Endothelial cell of umbilical vein (primary cell): Measurements from ENCODE around the gene MPP3. TPM values are rescaled to one million over a fixed set of nuclear protein-coding genes. Genes with fewer than 3 reads are reported as not detected.
"Not testable (repeated sequence)": the region's sequence is repeated elsewhere in the genome, so short reads cannot be mapped to it uniquely, and the experiment has no call there.

ENCODE experiments used
- BruUV-seq: library from RNA; stranded (reverse); fragments of 400-500 nt; replicated peaks from 2 replicates; lab custom pipeline; 2021; lab: Mats Ljungman, UMichigan
- CTCF ChIA-PET: fragments of 300-600, 350-600 bp; sonication (Branson Sonifier 250); formaldehyde crosslinking; loops from one replicate; lab custom pipeline; 2021; ENCODE audit warnings: antibody characterized with exemption, inconsistent platforms; lab: Charles Lee
- POLR2A ChIA-PET: fragments of 300-600, 350-600 bp; sonication (Branson Sonifier 250); formaldehyde crosslinking; loops from one replicate; lab custom pipeline; 2021; ENCODE audit warnings: antibody characterized with exemption, inconsistent platforms; lab: Charles Lee
- DNase-seq: peaks from one replicate; pipeline ENCODE4 v3.0.0-alpha.2; 2011; ENCODE audit warnings: low read depth, low spot score
- FAIRE-seq: peaks from 2 replicates; lab custom pipeline; 2011; peaks lifted over from hg19 to GRCh38; lab: Jason Lieb, UNC
- H2AFZ ChIP-seq: 2 replicates; pipeline ENCODE4 v1.6.0; 2012; ENCODE audit warnings: low read depth, low read length, control low read depth, inconsistent platforms
- H3K27ac ChIP-seq: 2 replicates; pipeline ENCODE4 v1.5.1; 2011; ENCODE audit warnings: low read depth, mild to moderate bottlenecking, control low read depth, low read length, moderate library complexity; ENCODE audit not compliant: insufficient read depth
- H3K27me3 ChIP-seq, 2 experiments: 2 replicates each; pipeline versions ENCODE4 v1.6.0 to v1.6.1; 2011; ENCODE audit warnings: low read length in 2 of 2, mixed read lengths in 1 of 2; ENCODE audit not compliant: control insufficient read depth in 2 of 2, insufficient read depth in 2 of 2
- H3K36me3 ChIP-seq, 2 experiments: 2 replicates in 1 of 2; 3 replicates in 1 of 2; pipeline ENCODE4 v1.5.1; 2011; ENCODE audit warnings: low read length in 2 of 2, mild to moderate bottlenecking in 1 of 2, moderate library complexity in 1 of 2; ENCODE audit not compliant: control insufficient read depth in 2 of 2, insufficient read depth in 2 of 2; ENCODE audit errors: extremely low read depth in 1 of 2
- H3K4me1 ChIP-seq: 3 replicates; pipeline ENCODE4 v1.5.1; 2011; ENCODE audit warnings: mild to moderate bottlenecking, low read length; ENCODE audit not compliant: control insufficient read depth, insufficient read depth; ENCODE audit errors: extremely low read depth
- H3K4me2 ChIP-seq: 2 replicates; pipeline ENCODE4 v1.6.1; 2011; ENCODE audit warnings: low read length, control low read depth, mixed read lengths; ENCODE audit not compliant: insufficient read depth
- H3K4me3 ChIP-seq, 3 experiments: fragments of 200-600 bp in 1 of 3; sonication (generic), shearing (Covaris generic) in 1 of 3; replicated peaks in 1 of 3; 2 replicates each; pipeline ENCODE4 v1.5.1; 2011 to 2016; ENCODE audit warnings: control low read depth in 3 of 3, low read length in 3 of 3, mild to moderate bottlenecking in 2 of 3, inconsistent platforms in 1 of 3, low read depth in 1 of 3, moderate library complexity in 1 of 3; ENCODE audit not compliant: insufficient read depth in 1 of 3
- H3K79me2 ChIP-seq: 2 replicates; pipeline ENCODE4 v1.6.0; 2012; ENCODE audit warnings: low read length, inconsistent platforms; ENCODE audit not compliant: control insufficient read depth, insufficient read depth
- H3K9ac ChIP-seq: replicated peaks from 2 replicates; pipeline ENCODE3; 2011; ENCODE audit warnings: low read length, control low read depth; ENCODE audit not compliant: insufficient read depth; ENCODE audit errors: extremely low read depth
- H3K9me1 ChIP-seq: replicated peaks from 3 replicates; pipeline ENCODE4 v1.6.0; 2011; ENCODE audit warnings: mild to moderate bottlenecking, low read length; ENCODE audit not compliant: control insufficient read depth, insufficient read depth; ENCODE audit errors: extremely low read depth
- H3K9me3 ChIP-seq: replicated peaks from 2 replicates; pipeline ENCODE4 v1.5.1; 2012; ENCODE audit warnings: low read length, inconsistent platforms; ENCODE audit not compliant: control insufficient read depth, insufficient read depth
- H4K20me1 ChIP-seq: replicated peaks from 2 replicates; pipeline ENCODE3; 2011; ENCODE audit warnings: mild to moderate bottlenecking, low read length; ENCODE audit not compliant: control insufficient read depth, insufficient read depth; ENCODE audit errors: extremely low read depth
- EZH2 ChIP-seq: IDR thresholded peaks from 2 replicates; pipeline ENCODE4 v1.6.1; 2012; ENCODE audit warnings: borderline replicate concordance, low read depth, mild to moderate bottlenecking, moderate library complexity, low read length, inconsistent platforms; ENCODE audit not compliant: severe bottlenecking
- FOS ChIP-seq: IDR thresholded peaks from 2 replicates; pipeline ENCODE4 v1.6.1; 2011; ENCODE audit warnings: mild to moderate bottlenecking, low read length, moderate library complexity, borderline replicate concordance; ENCODE audit not compliant: insufficient read depth
- GATA2 ChIP-seq: IDR thresholded peaks from 2 replicates; pipeline ENCODE4 v1.7.0; 2011; ENCODE audit warnings: low read depth, mild to moderate bottlenecking, moderate library complexity, mixed read lengths, low read length; ENCODE audit not compliant: insufficient read length, insufficient read depth
- MYC ChIP-seq: IDR thresholded peaks from one replicate; pipeline ENCODE4 v1.6.1; 2011; ENCODE audit warnings: mild to moderate bottlenecking, low read depth, low read length
- POLR2A ChIP-seq: IDR thresholded peaks from 2 replicates; pipeline ENCODE4 v1.6.1; 2012; ENCODE audit warnings: low read depth, mild to moderate bottlenecking, control low read depth, low read length
- POLR2AphosphoS5 ChIP-seq: IDR thresholded peaks from 2 replicates; pipeline ENCODE4 v1.6.1; 2012; ENCODE audit warnings: low read depth, mild to moderate bottlenecking, control low read depth, low read length, moderate library complexity; ENCODE audit not compliant: insufficient read depth
- dilution Hi-C: fragments of 300-500 bp; cut with MboI; formaldehyde crosslinking; loops from one replicate; pipeline ENCODE4 v1.15.0; 2019; ENCODE audit warnings: low sequenced_read_pairs; ENCODE audit not compliant: extremely low pct_ligation_motif_present
- intact Hi-C: fragments of 100-400 bp; cut with micrococcal nuclease; formaldehyde crosslinking; loops from one replicate; pipeline ENCODE4 v1.10.0; 2022
- polyA plus RNA-seq, 4 experiments: library from polyadenylated mRNA; depleted of rRNA in 3 of 4; stranded (reverse) in 3 of 4; unstranded in 1 of 4; fragments of >200 nt; gene quantifications; 2 replicates each; pipeline versions ENCODE4 v1.2.1 to v1.2.3, GENCODE V29; 2011 to 2012; ENCODE audit warnings: missing spikeins in 1 of 4
- total RNA-seq: library from RNA; stranded (reverse); gene quantifications from 2 replicates; pipeline ENCODE4 v1.2.3, GENCODE V29; 2021
- TF ChIP-seq, protein P1 (sequence below): IDR thresholded peaks from 2 replicates; pipeline ENCODE4 v1.6.1; 2011; ENCODE audit not compliant: insufficient read depth, insufficient read length
- TF ChIP-seq, protein P2 (sequence below), 2 donors: IDR thresholded peaks; 1 replicate in 1 of 2; 2 replicates in 1 of 2; pipeline ENCODE4 v1.5.1; 2011; ENCODE audit warnings: low read length in 2 of 2, mild to moderate bottlenecking in 2 of 2, moderate library complexity in 2 of 2, control low read depth in 1 of 2, inconsistent platforms in 1 of 2, low read depth in 1 of 2; ENCODE audit not compliant: insufficient read depth in 1 of 2; ENCODE audit errors: extremely low read depth in 1 of 2

The MPP3 gene
- total and polyA plus RNA-seq, 2 donors (not counting 3 experiments of a cell fraction or from before 2014, with no cell fraction given) = 6.1 to 11.3 TPM

DNA sequence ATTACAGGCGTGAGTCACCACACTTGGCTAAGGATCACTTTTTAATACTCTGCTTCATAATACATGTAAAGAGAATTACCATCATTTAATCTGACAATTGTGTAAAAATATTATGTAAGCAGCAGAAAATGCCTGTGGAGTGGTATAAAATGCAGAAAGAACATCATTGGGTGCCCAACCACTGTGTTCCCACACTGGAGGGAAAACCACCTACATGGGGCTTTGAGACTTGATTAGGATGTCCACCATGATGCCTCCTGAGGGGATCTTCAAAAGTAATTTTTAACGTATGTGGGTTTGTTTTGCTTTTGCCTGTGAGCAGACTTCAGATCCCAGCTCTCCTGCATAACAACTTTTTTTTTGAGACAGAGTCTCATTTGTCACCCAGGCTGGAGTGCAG, 33.9 kb downstream of the MPP3 start:
- ChIA-PET POLR2A (no interaction called here), CTCF (interaction anchor here (1.4 kb wide), 1 partner anchor 47 kb away, joined by 3 read pairs; no protein-coding TSS in a partner anchor)
- no TSS peak for BruUV-seq
- no peaks in the 10 kb centered on the region for H3K36me3 ChIP-seq
- no peak overlapping the region for H3K4me3 ChIP-seq
- no peaks in the 10 kb centered on the region for H3K9me1 ChIP-seq
- no peak overlapping the region for H3K27ac ChIP-seq
- H3K4me1 ChIP-seq = peaks cover 13% of the 10 kb centered on the region
- no peak for DNase-seq
- H3K27me3 ChIP-seq = no peaks in the 10 kb centered on the region
- dilution Hi-C loops (no loop called here), intact Hi-C loops (no loop called here)
- no peak overlapping the region for H2AFZ ChIP-seq
- no peak overlapping the region for H3K4me2 ChIP-seq
- no peaks in the 10 kb centered on the region for H3K9me3 ChIP-seq
- no peak for FAIRE-seq
- no peaks in the 10 kb centered on the region for H3K79me2 ChIP-seq
- TF ChIP-seq FOS = no peak
- no peak for TF ChIP-seq POLR2A
- TF ChIP-seq, protein P1, sequence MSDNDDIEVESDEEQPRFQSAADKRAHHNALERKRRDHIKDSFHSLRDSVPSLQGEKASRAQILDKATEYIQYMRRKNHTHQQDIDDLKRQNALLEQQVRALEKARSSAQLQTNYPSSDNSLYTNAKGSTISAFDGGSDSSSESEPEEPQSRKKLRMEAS = no peak
- no peak for TF ChIP-seq EZH2
- TF ChIP-seq, protein P2, sequence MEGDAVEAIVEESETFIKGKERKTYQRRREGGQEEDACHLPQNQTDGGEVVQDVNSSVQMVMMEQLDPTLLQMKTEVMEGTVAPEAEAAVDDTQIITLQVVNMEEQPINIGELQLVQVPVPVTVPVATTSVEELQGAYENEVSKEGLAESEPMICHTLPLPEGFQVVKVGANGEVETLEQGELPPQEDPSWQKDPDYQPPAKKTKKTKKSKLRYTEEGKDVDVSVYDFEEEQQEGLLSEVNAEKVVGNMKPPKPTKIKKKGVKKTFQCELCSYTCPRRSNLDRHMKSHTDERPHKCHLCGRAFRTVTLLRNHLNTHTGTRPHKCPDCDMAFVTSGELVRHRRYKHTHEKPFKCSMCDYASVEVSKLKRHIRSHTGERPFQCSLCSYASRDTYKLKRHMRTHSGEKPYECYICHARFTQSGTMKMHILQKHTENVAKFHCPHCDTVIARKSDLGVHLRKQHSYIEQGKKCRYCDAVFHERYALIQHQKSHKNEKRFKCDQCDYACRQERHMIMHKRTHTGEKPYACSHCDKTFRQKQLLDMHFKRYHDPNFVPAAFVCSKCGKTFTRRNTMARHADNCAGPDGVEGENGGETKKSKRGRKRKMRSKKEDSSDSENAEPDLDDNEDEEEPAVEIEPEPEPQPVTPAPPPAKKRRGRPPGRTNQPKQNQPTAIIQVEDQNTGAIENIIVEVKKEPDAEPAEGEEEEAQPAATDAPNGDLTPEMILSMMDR (IDR thresholded peaks at IDR 0.05; ENCODE audit: extremely low read depth in 1 of 2, insufficient read depth in 1 of 2, low read depth in 1 of 2, low read length in 2 of 2) = no peak
- TF ChIP-seq GATA2 = no peak
- TF ChIP-seq POLR2AphosphoS5 = no peak
- TF ChIP-seq MYC = no peak
- no peak overlapping the region for H3K9ac ChIP-seq
- H4K20me1 ChIP-seq = no peaks in the 10 kb centered on the region

DNA sequence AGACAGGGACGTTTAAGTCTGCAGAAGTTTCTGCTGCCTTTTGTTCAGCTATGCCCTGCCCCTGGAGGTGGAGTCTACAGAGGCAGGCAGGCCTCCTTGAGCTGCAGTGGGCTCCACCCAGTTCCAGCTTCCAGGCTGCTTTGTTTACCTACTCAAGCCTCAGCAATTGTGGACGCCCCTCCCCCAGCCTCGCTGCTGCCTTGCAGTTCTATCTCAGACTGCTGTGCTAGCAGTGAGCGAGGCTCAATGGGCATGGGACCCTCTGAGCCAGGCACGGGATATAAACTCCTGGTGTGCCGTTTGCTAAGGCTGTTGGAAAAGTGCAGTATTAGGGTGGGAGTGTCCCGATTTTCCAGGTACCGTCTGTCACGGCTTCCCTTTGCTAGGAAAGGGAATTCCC, 34.9 kb downstream of the MPP3 start:
- H3K4me1 ChIP-seq, H3K27me3 ChIP-seq, H3K79me2 ChIP-seq, BruUV-seq, H3K9me3 ChIP-seq, H3K9me1 ChIP-seq, H3K4me3 ChIP-seq, H3K36me3 ChIP-seq, FAIRE-seq, intact Hi-C loops, dilution Hi-C loops, H3K9ac ChIP-seq, H3K27ac ChIP-seq, H3K4me2 ChIP-seq, H2AFZ ChIP-seq, H4K20me1 ChIP-seq, DNase-seq: not testable (repeated sequence)
- ChIA-PET POLR2A (interaction anchor here (0.6 kb wide), 1 partner anchor 44 kb away, joined by 7 read pairs; no protein-coding TSS in a partner anchor), CTCF (interaction anchor here (1.3 to 1.4 kb wide), 2 partner anchors 31 to 48 kb away, joined by 3 to 4 read pairs; no protein-coding TSS in a partner anchor)

DNA sequence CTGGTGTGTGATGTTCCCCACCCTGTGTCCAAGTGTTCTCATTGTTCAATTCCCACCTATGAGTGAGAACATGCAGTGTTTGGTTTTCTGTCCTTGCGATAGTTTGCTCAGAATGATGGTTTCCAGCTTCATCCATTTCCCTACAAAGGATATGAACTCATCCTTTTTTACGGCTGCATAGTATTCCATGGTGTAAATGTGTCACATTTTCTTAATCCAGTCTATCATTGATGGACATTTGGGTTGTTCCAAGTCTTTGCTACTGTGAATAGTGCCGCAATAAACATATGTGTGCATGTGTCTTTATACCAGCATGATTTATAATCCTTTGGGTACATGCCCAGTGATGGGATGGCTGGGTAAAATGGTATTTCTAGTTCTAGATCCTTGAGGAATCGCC, 40.3 kb downstream of the MPP3 start:
- FAIRE-seq, H3K4me2 ChIP-seq, POLR2A ChIA-PET, H3K9ac ChIP-seq, H3K4me3 ChIP-seq, H3K9me3 ChIP-seq, CTCF ChIA-PET, H3K27me3 ChIP-seq, BruUV-seq, H3K9me1 ChIP-seq, H2AFZ ChIP-seq, DNase-seq, H3K27ac ChIP-seq, H3K4me1 ChIP-seq, H3K79me2 ChIP-seq, dilution Hi-C loops, intact Hi-C loops, H4K20me1 ChIP-seq, H3K36me3 ChIP-seq: not testable (repeated sequence)
